Sigmoid colon (tissue), 4 donors: ENCODE measurements around the gene RBBP8NL.

Source experiments
- CTCF ChIP-seq, 4 experiments: fragments of 450-650 bp in 3 of 4; fragments of 200-600 bp in 1 of 4; IDR thresholded peaks; one replicate each; pipeline ENCODE4 v1.5.1; 2016 to 2019; ENCODE audit warnings: antibody characterized with exemption in 4 of 4, mild to moderate bottlenecking in 3 of 4, moderate library complexity in 2 of 4
- EP300 ChIP-seq, 4 donors: sonication (generic); formaldehyde crosslinking; IDR thresholded peaks; one replicate each; pipeline ENCODE4 v1.6.1; 2017; ENCODE audit warnings: antibody characterized with exemption in 4 of 4
- POLR2A ChIP-seq, 2 donors: fragments of 450-650 bp; IDR thresholded peaks; one replicate each; pipeline ENCODE4 v1.6.1; 2016; ENCODE audit warnings: antibody characterized with exemption in 2 of 2, mild to moderate bottlenecking in 2 of 2, moderate library complexity in 2 of 2
- POLR2AphosphoS5 ChIP-seq, 4 donors: sonication (generic); formaldehyde crosslinking; IDR thresholded peaks; one replicate each; pipeline ENCODE4 v1.6.1; 2017; ENCODE audit warnings: antibody characterized with exemption in 4 of 4

DNA sequence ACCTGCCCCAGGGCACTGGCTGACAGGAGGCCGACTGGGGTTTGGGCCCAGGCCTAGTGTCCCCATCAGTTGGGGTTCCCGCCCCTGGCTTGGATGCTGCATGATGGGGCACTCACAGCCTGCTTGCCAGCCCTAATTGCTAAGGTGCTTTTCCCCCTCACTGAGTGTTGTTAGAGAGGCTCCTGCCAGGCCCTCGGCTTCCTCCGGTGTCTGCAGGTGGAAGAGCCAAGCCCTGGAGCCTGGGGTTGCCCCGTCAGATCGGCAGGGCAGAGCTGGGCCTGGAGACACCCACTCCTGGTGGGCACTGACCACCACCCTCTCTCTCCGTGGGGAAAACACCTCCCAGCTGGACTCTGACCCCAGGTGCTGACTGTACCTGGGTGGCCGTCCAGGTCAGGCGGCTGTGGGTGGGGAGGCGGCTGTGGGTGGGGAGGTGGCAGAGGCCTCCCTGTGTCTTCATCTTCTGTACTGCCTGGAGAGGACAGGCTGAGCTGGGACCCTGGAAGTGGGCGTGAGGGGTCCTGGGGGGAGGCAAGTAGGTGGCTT, 14.2 kb downstream of the RBBP8NL start:
- TF ChIP-seq CTCF (IDR thresholded peaks at IDR 0.05) (no peak), POLR2AphosphoS5 (IDR thresholded peaks at IDR 0.05) (no peak), POLR2A (IDR thresholded peaks at IDR 0.05) (no peak), EP300 (IDR thresholded peaks at IDR 0.05) (no peak)
